Kasumi-1 (cell line): ENCODE data around the gene MBD3L5.
"Not testable (repeated sequence)": the region's sequence is repeated elsewhere in the genome, so short reads cannot be mapped to it uniquely, and the experiment has no call there.

Experiments
- DNase-seq, 2 experiments: peaks; one replicate each; lab custom pipeline; 2025; lab: John Stamatoyannopoulos, UW

Gene MBD3L5

GRCh38 chr19:7052896-7053295, 22.5 kb downstream of the MBD3L5 start:
- not testable (repeated sequence) for DNase-seq

GRCh38 chr19:7054635-7055368, 24.4 kb downstream of the MBD3L5 start:
- not testable (repeated sequence) for DNase-seq

GRCh38 chr19:7055679-7056078, 25.3 kb downstream of the MBD3L5 start:
- not testable (repeated sequence) for DNase-seq

GRCh38 chr19:7056371-7056770, 26.0 kb downstream of the MBD3L5 start:
- DNase-seq: not testable (repeated sequence)

GRCh38 chr19:7058576-7058975, 28.2 kb downstream of the MBD3L5 start, which contains the start of gene MBD3L3:
MBD3L3 (minus strand) TSS chr19:7058676; CDS start chr19:7058605, 71 bp downstream.
- DNase-seq: not testable (repeated sequence)

- DNase-seq: not testable (repeated sequence)
Measured at GRCh38 chr19:7059977-7060376, 29.6 kb downstream of the MBD3L5 start.

GRCh38 chr19:7063339-7063738, 33.0 kb downstream of the MBD3L5 start:
- no peak for DNase-seq

GRCh38 chr19:7063764-7064418, 33.5 kb downstream of the MBD3L5 start:
- DNase-seq: no peak

- not testable (repeated sequence) for DNase-seq
Measured at GRCh38 chr19:7067122-7067521, 36.7 kb downstream of the MBD3L5 start.

GRCh38 chr19:7067716-7068115, 37.3 kb downstream of the MBD3L5 start:
- DNase-seq: no peak

- no peak for DNase-seq
Measured at GRCh38 chr19:7068599-7068998, 38.2 kb downstream of the MBD3L5 start.

GRCh38 chr19:7069042-7069903, 38.9 kb downstream of the MBD3L5 start, which contains the start of gene ZNF557:
ZNF557 (plus strand) TSS chr19:7069703; CDS start chr19:7075075, 5,372 bp downstream.
- DNase-seq: peak; percentile 94 to 96

GRCh38 chr19:7069904-7070226, 39.5 kb downstream of the MBD3L5 start:
- DNase-seq: peak in 1 of 2 experiments; percentile 61

- DNase-seq: no peak
Measured at GRCh38 chr19:7072541-7072940, 42.2 kb downstream of the MBD3L5 start.

GRCh38 chr19:7074705-7075282, 44.4 kb downstream of the MBD3L5 start:
- DNase-seq: no peak

GRCh38 chr19:7076151-7076550, 45.8 kb downstream of the MBD3L5 start:
- DNase-seq: no peak

GRCh38 chr19:7078008-7078407, 47.6 kb downstream of the MBD3L5 start:
- DNase-seq: no peak
